Measurements from ENCODE around the gene TTYH1. TPM values are rescaled to one million over a fixed set of nuclear protein-coding genes. Genes with fewer than 3 reads are reported as not detected.

Gene TTYH1
- total RNA-seq, 2 donors from 2014 or later: 1.0 to 2.0 TPM

GRCh38 chr19:54412877-54413276 lies 2.4 kb upstream of the TTYH1 start:
- H3K4me1 Mint-ChIP-seq: peaks cover 2% of the 10 kb centered on the region
- no peak for TF ChIP-seq CTCF (conservative IDR thresholded peaks at IDR 0.05)
- H3K4me3 ChIP-seq (ENCODE audit: low read length): no peak overlapping the region
- no peaks in the 10 kb centered on the region for H3K9me3 ChIP-seq (ENCODE audit: control insufficient read depth, low read length)
- 76 to 78% methylated on average over 3 of the region's 4 CpGs for WGBS, 2 experiments (ENCODE audit: insufficient coverage in 1 of 2, insufficient read length in 1 of 2)
- peaks cover 25% of the 10 kb centered on the region for H3K9me3 Mint-ChIP-seq
- H3K36me3 Mint-ChIP-seq (ENCODE audit: low read depth): no peaks in the 10 kb centered on the region
- no peak overlapping the region for H3K27ac ChIP-seq (ENCODE audit: low read depth, low read length)
- no peak for DNase-seq
- no peaks in the 10 kb centered on the region for H3K36me3 ChIP-seq (ENCODE audit: control insufficient read depth, insufficient read depth, low read length)
- peaks cover 87% of the 10 kb centered on the region for H3K27me3 Mint-ChIP-seq (ENCODE audit: insufficient read depth)
- no peak overlapping the region for H3K27ac Mint-ChIP-seq
- H3K9ac ChIP-seq (ENCODE audit: extremely low read depth, low read length, poor library complexity, severe bottlenecking): no peak overlapping the region
- H3K4me1 ChIP-seq (ENCODE audit: control insufficient read depth, insufficient read depth, low read length): no peaks in the 10 kb centered on the region
- H3K4me3 Mint-ChIP-seq: no peak overlapping the region
- H3K27me3 ChIP-seq (ENCODE audit: control insufficient read depth, insufficient read depth, low read length, poor library complexity, severe bottlenecking): peaks cover 47% of the 10 kb centered on the region

GRCh38 chr19:54414156-54414555 lies 1.1 kb upstream of the TTYH1 start:
- Histone ChIP-seq H3K9ac (ENCODE audit: extremely low read depth, low read length, poor library complexity, severe bottlenecking) (no peak overlapping the region), H3K27me3 (ENCODE audit: control insufficient read depth, insufficient read depth, low read length, poor library complexity, severe bottlenecking) (peaks cover 51% of the 10 kb centered on the region), H3K4me3 (ENCODE audit: low read length) (no peak overlapping the region), H3K9me3 (ENCODE audit: control insufficient read depth, low read length) (no peaks in the 10 kb centered on the region), H3K27ac (ENCODE audit: low read depth, low read length) (no peak overlapping the region), H3K4me1 (ENCODE audit: control insufficient read depth, insufficient read depth, low read length) (no peaks in the 10 kb centered on the region), H3K36me3 (ENCODE audit: control insufficient read depth, insufficient read depth, low read length) (no peaks in the 10 kb centered on the region)
- Mint-ChIP-seq H3K9me3 (peaks cover 15% of the 10 kb centered on the region), H3K4me3 (no peak overlapping the region), H3K36me3 (ENCODE audit: low read depth) (no peaks in the 10 kb centered on the region), H3K27ac (no peak overlapping the region), H3K4me1 (peaks cover 6% of the 10 kb centered on the region), H3K27me3 (ENCODE audit: insufficient read depth) (peaks cover 89% of the 10 kb centered on the region)
- no peak for DNase-seq
- WGBS, 2 experiments (ENCODE audit: insufficient coverage in 1 of 2, insufficient read length in 1 of 2): 90 to 100% methylated on average over 2 to 4 of the region's 4 CpGs
- no peak for TF ChIP-seq CTCF (conservative IDR thresholded peaks at IDR 0.05)

- Histone ChIP-seq H3K27me3 (ENCODE audit: control insufficient read depth, insufficient read depth, low read length, poor library complexity, severe bottlenecking) (peaks cover 51% of the 10 kb centered on the region), H3K4me3 (ENCODE audit: low read length) (no peak overlapping the region), H3K9ac (ENCODE audit: extremely low read depth, low read length, poor library complexity, severe bottlenecking) (no peak overlapping the region), H3K9me3 (ENCODE audit: control insufficient read depth, low read length) (no peaks in the 10 kb centered on the region), H3K4me1 (ENCODE audit: control insufficient read depth, insufficient read depth, low read length) (no peaks in the 10 kb centered on the region), H3K27ac (ENCODE audit: low read depth, low read length) (no peak overlapping the region), H3K36me3 (ENCODE audit: control insufficient read depth, insufficient read depth, low read length) (no peaks in the 10 kb centered on the region)
- Mint-ChIP-seq H3K27ac (no peak overlapping the region), H3K4me1 (peaks cover 6% of the 10 kb centered on the region), H3K9me3 (peaks cover 13% of the 10 kb centered on the region), H3K27me3 (ENCODE audit: insufficient read depth) (peaks cover 85% of the 10 kb centered on the region), H3K36me3 (ENCODE audit: low read depth) (no peaks in the 10 kb centered on the region), H3K4me3 (peak overlapping the region; percentile 36)
- 17 to 20% methylated on average over 5 to 28 of the region's 28 CpGs for WGBS, 2 experiments (ENCODE audit: insufficient coverage in 1 of 2, insufficient read length in 1 of 2)
- peak; percentile 60 for DNase-seq
- no peak for TF ChIP-seq CTCF (conservative IDR thresholded peaks at IDR 0.05)
These were observed 823 bp downstream of the TTYH1 start for GRCh38 chr19:54415901-54416673.
